Measurements from ENCODE around the gene SVBP. TPM values are rescaled to one million over a fixed set of nuclear protein-coding genes. Genes with fewer than 3 reads are reported as not detected.
A peak's percentile ranks its signal among the peaks of the same experiment; 100 is the strongest.
"Not testable (repeated sequence)": the region's sequence is repeated elsewhere in the genome, so short reads cannot be mapped to it uniquely, and the experiment has no call there.

Gene SVBP, protein sequence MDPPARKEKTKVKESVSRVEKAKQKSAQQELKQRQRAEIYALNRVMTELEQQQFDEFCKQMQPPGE
- polyA plus RNA-seq (ENCODE audit: insufficient read length), result 60.0 TPM
- long read RNA-seq, donor 1, transcript SVBP-201 (3 exons, 658 nt), result major isoform, 65 of 70 reads
- long read RNA-seq, donor 1, partial matches to known transcripts, result 5 of 70 reads
- long read RNA-seq, donor 1, other reads (novel, unspliced or antisense), result 0 of 70 reads
- long read RNA-seq, donor 2, transcript SVBP-201 (3 exons, 658 nt), result major isoform, 56 of 62 reads
- long read RNA-seq, donor 2, partial matches to known transcripts, result 6 of 62 reads
- long read RNA-seq, donor 2, other reads (novel, unspliced or antisense), result 0 of 62 reads
- long read RNA-seq, donor 3, transcript SVBP-201 (3 exons, 658 nt), result major isoform, 35 of 35 reads
- long read RNA-seq, donor 3, partial matches to known transcripts, result 0 of 35 reads
- long read RNA-seq, donor 3, other reads (novel, unspliced or antisense), result 0 of 35 reads
- long read RNA-seq, donor 4, transcript SVBP-201 (3 exons, 658 nt), result major isoform, 6 of 6 reads
- long read RNA-seq, donor 4, partial matches to known transcripts, result 0 of 6 reads
- long read RNA-seq, donor 4, other reads (novel, unspliced or antisense), result 0 of 6 reads
- long read RNA-seq, donor 5, transcript SVBP-201 (3 exons, 658 nt), result major isoform, 90 of 115 reads
- long read RNA-seq, donor 5, partial matches to known transcripts, result 25 of 115 reads
- long read RNA-seq, donor 5, other reads (novel, unspliced or antisense), result 0 of 115 reads
- long read RNA-seq, donor 6, transcript SVBP-201 (3 exons, 658 nt), result major isoform, 65 of 96 reads
- long read RNA-seq, donor 6, partial matches to known transcripts, result 31 of 96 reads
- long read RNA-seq, donor 6, other reads (novel, unspliced or antisense), result 0 of 96 reads
- long read RNA-seq, donor 7, transcript SVBP-201 (3 exons, 658 nt), result major isoform, 68 of 87 reads
- long read RNA-seq, donor 7, partial matches to known transcripts, result 19 of 87 reads
- long read RNA-seq, donor 7, other reads (novel, unspliced or antisense), result 0 of 87 reads
- long read RNA-seq, donor 8, transcript SVBP-201 (3 exons, 658 nt), result major isoform, 24 of 30 reads
- long read RNA-seq, donor 8, partial matches to known transcripts, result 6 of 30 reads
- long read RNA-seq, donor 8, other reads (novel, unspliced or antisense), result 0 of 30 reads

DNA sequence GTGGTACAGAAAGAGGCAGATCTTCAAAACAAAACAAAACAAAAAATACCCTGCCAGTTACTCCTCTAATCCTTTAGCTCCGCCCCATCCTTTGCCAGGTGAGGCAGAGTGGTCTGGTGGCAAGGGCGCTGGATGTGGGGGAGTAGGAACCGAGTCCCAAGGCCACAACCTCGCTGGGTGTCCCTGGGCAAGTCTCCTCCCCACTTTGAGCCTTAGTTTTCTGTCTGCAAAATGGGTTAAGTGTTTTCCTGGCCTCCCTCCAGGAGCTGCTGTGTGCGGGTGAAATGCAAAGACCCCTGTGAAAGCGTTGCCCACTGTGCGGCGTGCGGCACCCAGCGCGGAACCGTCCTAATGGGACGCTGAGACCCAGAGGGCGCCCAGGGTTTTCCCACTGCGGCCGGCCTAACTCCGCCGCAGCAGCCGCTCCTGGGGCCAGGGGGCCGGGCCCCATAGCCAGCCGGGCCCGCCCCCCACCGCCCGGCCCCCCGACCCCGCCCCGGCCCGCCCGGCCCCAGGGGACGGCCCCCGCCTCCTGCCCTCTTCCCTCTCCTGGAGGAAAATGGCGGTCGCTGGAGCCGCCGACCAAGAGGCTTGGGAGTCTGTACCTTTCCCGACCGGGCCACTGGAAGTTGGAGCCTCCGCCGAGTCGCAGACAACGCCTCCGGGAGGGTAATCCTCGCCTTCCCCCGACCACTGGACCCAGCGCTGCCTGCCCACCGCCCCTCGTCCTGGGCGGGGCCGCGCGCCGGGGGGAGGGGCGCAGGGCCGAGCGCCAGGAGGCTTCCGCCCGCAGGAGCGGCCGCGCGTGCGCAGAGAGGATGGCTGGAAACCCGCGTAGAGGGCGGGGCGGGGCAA is at the start of gene SVBP, which contains the start of gene ERMAP:
Gene SVBP (minus strand): TSS at position 813 of the 855 bp plus-strand sequence. CDS start 853 bp downstream, outside the sequence.
Gene ERMAP (plus strand): TSS at position 538 of the 855 bp plus-strand sequence. CDS start 13,327 bp downstream, outside the sequence.
- peak; percentile 89 for DNase-seq

DNA sequence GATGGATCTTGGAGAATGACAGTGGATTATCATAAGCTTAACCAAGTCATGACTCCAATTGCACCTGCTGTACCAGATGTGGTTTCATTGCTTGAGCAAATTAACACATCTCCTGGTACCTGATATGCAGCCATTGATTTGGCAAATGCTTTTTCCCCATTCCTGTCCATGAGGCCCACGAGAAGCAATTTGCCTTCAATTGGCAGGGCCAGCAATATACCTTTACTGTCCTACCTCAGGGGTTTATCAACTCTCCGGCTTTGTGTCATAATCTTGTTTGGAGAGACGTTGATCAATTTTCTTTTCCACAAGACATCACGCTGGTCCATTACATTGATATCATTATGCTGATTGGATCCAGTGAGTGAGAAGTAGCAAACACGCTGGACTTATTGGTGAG is 49.4 kb upstream of the SVBP start:
- DNase-seq, result no peak

DNA sequence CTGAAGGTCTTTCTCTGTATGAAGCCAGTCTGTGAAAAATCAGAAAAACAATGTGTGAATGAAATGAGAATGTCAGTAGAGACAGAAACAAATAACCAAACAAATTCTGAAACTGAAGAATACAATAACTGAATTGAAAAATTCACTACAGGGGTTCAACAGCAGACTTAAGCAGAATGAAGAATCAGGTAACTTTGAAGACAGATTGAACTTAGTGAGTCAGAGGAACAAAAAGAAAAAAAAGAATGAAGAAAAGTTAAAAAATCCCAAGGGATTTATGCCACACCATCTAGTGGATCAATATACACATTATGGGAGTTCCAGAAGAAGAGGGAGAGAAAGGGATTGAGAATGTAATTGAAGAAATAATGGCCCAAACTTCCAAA is 43.8 kb upstream of the SVBP start:
- DNase-seq, result no peak

DNA sequence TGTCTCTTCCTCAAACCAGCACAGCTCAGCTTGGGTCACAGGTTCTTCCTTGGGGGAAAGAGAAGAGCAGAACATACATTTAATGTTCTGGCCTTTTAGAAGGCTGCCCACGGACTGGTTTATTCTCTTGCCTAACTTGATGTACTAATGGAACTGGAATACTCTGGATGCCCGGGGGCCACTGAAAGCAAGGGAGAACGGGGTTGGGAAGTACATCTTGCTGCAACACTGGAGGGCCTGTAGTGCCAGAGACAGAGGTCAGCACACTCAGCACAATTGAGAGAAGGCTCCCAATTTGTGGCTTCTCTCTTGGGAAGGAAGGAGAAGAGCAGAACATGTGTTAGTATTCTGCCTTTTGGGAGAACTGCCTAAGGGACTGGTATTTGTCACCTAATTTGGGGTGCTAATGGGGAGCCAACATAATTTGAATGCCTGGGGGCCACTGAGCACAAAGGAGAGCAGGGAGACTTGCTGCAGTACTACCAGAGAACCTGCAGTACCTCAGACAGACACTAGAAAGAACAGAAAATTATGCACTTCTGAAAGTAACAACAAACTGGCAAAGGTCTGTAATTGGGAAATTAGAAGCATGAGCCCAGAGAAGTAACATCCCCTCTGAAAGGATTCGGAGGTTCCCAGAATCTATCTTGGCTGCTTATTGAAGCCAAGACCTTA is 43.3 kb upstream of the SVBP start:
- no peak for DNase-seq

DNA sequence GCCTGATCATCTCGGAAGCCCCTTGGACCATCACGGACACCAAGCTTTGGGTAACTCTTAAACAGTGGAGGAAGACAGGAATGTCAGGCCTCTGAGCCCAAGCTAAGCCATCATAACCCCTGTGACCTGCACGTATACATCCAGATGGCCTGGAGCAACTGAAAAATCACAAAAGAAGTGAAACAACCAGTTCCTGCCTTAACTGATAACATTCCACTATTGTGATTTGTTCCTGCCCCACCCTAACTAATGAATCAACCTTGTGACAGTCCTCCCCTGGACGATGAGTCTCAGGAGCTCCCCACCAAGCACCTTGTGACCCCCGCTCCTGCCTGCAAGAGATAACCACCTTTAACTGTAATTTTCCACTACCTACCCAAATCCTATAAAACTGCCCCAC is 42.2 kb upstream of the SVBP start:
- not testable (repeated sequence) for DNase-seq

DNA sequence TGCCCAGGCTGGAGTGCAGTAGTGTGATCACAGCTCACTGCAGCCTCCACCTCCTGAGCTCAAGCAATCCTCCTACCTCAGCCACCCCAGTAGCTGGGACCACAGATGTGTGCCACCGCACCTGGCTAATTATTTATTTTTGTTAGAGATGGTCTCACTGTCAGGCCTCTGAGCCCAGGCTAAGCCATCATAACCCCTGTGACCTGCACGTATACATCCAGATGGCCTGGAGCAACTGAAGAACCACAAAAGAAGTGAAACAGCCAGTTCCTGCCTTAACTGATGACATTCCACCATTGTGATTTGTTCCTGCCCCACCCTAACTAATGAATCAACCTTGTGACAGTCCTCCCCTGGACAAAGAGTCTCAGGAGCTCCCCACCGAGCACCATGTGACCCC is 39.4 kb upstream of the SVBP start:
- not testable (repeated sequence) for DNase-seq

DNA sequence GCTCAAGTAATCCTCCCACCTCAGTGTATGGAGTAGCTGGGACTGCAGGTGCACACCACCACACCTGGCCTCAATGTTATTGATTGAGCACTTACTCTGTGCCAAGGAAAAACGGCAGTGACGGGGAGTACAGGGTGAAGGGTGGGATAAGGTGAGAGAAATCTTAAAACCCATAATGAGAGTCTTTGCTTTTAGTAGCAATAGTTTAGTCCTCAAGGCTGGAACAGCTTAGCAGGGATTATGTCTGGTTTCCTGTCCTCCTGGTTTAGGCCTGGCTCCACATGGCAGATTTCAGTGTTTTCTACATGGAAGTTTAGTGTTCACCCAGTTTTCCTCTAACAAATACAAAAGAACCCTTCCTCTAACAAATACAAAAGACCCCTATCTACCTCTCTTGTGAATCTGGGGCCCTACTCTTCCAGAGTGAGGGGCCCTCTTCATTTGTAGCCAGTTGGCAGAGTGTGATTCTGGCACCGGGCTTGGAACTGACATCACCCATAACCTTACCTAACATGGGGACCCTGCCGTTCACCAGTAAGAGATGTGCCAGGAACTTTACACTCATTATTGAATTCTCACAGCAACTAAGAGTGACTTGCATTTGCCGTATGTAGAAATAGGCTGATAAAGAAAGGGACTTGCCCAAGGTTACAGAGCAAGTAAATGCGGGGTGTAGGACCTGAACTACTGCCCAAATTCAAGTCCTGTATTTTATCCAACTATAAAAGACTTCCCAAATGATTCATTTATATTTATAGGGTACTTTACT is 36.1 kb upstream of the SVBP start:
- DNase-seq, result no peak

DNA sequence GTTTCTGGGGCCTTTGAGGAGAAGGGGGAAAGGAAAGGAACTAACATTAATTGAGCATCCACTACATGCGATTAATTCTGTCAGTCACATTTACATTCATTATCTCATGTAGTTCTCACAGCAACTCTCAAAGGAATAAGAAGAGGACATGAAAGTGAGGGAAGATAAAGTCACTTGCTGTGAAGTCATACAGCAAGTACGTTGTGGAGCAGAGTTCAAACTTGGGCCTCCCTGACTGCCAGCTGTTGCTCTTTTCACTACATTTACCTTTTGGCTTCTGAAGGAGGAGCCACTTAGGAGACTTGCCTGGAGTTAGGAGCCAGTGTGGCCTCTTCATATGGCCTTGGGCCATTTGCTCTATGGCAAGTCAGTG is 35.4 kb upstream of the SVBP start:
- no peak for DNase-seq

DNA sequence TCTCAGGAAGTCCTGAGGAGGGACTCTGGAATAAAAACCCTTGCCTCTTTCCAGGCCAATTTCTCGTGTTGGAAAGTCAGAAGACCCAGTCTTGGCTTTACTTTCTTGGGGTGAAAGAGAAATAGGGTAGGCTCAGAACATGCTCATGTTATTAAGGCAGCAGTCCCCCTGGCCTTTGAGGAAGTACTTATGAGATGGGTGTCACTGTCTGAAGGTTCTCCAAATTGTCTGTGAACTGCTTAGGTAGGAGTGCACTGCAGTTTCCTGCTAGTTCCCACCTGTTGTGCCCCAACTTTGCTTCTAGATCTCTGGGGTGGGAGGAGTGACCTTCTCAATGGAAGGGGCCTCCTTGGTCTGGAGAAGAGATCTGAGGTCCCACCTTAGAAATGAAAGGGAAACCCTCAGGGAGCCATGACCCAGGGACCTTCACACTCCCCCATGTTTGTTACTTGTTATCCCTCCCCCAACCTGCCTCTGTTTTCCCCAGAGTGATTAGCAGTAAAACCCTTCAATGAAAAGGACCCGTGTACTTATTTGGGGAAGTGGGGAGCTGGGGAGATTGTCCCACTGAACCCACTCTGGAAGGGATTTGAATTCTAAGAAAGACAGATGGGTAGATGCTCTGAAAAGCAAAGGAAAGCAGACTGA is 34.9 kb upstream of the SVBP start:
- no peak for DNase-seq

DNA sequence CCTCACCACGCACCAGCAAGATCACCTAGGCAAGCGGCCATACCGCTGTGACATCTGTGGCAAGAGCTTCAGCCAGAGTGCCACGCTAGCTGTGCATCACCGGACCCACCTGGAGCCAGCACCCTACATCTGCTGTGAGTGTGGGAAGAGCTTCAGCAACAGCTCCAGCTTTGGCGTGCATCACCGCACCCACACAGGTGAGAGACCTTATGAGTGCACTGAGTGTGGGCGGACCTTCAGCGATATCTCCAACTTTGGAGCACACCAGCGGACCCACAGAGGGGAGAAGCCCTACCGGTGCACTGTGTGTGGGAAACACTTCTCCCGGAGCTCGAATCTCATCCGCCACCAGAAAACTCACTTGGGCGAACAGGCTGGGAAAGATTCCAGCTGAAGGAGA is 34.2 kb upstream of the SVBP start:
- no peak for DNase-seq

DNA sequence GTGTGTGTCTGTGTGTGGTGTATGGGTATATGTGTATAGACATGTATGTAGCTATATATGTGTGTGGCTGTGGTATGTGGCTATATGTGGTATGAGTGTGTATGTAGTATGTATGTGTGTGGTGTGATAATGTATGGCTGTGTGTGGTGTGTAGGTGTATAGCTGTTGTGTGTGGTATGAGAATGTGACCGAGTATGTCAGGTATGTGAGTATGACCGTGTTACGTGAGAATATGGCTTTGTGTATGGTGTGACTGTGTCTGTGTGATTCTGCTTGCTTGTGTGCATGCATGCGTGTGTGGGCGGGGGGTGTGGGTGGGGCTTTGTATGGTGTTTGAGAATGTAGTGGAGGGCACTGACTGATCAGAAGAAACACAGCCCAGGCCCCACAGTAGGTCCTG is 32.7 kb upstream of the SVBP start:
- DNase-seq, result no peak

DNA sequence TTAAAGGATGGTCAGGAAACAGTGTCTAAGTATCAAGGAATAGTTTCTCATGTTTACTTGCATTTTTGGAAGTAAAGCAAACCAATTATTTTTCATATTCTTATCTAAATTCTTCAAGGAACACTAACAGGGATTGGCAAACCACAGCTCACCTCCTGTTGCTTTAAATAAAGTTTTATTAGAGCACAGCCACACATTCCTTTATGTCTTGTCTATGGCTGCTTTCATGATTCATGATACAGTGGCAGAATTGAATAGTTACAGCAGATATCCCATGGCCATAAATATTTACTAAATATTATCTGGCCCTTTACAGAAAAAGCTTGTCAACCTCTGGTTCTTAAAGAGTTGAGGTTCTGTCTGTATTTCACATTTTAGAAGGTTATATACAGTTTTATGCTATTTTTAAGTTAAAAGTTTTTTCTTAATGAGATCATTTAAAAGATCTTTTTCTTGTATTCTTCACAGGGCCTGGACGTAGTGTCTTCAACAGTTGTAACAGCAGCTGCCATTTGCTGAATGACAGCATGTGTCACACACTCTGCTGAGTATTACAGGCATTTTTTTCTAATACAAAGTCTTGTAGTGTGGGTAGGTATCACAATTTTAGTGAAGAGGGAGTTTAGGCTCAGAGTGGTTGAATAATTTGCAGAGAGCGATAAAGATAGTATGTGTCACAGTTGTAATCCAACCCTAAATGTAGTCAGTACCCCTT is 31.8 kb upstream of the SVBP start:
- no peak for DNase-seq

DNA sequence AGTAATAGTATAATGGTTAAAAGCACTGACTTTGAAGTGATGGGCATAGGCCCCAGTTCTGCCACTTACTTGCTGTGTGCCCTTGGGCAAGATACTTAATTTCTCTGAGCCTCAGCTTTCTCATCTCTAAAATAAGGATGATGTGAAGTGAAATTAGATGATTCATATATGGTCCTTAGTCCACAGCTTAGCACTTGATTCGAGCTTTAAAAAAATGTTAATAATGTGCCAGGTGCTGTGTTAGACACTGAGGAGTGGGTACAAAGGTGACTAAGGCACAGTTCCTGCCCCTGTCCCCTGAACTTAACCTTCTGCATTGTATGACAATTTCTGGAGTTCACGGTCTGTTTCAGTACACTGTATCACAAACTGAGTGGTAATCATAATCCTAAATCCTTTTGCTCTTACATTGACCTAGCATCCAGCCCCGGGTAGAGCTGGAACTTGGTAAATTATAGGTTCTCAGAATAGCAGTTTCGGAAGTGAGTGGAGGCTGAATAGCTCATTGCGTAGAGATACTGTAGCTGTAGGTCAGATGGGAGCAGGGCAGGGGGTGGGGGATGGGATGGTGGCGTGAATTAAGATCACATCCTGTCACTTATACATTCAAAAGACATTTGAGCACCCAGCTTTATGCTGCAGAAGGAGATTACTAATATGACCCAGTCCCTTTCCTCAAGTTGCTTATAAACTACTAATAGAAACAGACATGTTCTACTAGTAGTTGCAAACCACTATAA is 30.7 kb upstream of the SVBP start:
- no peak for DNase-seq

DNA sequence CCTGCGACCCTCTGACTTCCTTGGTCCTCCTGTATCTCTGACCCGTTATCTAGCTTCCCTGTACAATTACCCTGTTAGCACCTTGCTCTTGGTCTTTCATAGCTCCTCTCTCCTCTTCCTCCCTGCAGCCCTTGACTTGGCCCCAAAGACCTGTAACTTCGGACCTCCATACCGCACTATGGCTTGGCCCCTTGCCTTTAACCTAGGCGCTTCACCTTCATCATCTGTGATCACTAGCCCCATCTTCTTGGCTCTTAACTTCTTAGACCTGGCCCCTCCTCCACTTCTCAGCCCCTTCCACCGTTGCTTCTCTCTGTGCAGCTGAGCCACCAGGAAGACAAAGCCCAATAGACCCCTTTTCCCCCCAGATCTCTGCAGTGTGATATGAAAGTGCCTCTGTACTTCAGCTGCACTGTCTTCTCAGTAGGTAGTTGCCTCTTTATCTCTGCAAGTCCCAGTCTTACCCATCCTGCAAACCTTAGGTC is 30.0 kb upstream of the SVBP start:
- DNase-seq, result no peak

DNA sequence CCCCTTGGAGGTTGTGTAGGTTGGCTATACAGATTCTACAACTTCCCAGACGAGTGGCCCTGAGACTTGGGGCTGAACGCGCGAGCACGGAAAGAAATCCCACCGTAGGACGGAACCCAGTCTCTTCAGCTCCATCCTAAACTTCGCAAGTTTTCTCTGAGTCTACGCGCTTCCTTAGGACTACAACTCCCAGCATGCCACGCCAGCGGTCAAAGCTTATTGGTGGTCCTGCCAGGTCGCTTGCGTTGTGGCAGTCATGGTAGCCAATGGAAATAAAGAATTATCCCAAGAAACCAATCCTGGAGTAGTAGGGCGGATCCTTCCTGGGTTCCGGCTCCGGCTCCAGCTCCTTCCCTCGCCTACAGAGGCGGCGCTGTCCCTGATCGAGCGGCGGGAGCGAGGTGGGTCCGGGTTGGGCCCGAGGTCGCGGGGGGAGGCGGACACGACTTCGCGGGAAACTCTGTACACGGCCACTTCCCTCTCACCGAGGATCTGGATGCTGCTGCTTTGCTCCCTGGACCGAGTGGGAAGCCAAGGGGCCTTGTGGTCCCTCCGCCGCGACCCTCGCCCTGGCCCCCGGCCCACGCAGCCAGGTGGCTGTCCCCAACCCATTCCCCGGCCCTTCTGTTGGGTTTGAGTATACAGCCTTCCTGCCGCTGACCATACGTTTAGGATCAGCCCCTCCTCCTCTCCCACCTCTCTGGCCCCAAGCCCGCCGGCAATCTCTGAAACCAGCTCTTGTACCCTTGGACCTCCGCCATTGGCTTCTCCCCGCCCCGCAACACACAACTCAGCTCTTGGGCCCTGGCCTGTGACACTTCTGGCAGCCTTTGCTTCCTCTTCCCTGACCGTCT is 29.3 kb upstream of the SVBP start, which contains the start of gene ZNF691:
Gene ZNF691 (plus strand): TSS at position 357 of the 854 bp plus-strand sequence. CDS start 3,046 bp downstream, outside the sequence.
- peak; percentile 97 for DNase-seq

DNA sequence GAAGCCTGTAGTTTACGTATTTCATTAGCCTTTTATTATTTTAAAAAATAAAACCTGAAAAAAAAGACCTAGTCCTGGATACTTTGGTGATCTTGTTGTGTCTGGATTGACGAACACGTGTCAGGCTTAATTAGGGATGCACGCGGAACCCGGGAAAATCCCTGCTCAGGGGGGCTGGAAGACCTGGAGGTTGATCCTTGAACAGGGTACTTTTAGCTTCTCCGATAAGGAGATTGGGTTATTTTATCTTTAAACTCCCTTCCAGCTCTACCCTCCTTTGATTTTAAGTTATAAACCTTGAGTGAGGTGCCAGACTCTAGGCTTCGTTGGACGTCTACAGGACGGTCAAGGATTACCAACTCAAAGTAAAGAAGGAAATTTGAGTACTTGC is 28.7 kb upstream of the SVBP start:
- DNase-seq, result no peak

DNA sequence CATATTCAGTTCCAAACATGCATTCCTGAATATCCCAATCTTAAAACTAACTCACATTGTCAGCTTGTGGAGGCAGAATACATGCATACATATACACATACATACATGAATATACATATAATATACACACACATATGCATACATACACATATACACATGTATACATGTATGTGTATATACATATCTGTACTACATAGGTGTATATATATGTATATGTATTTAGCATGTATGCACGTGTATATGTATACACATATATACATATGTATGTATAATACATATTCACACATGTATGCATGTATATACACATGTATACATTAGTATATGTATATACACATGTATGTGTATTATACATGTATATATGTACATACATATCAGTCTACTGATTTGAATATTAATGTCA is 28.0 kb upstream of the SVBP start:
- no peak for DNase-seq

All from left kidney (tissue), 8 donors.